ENCODE measurements around the gene C5orf15. TPM values are rescaled to one million over a fixed set of nuclear protein-coding genes. Genes with fewer than 3 reads are reported as not detected.

Gene C5orf15
- 10 to 100 TPM; 14.4 to 16.4 TPM for total RNA-seq
- polyA plus RNA-seq, result 10 to 100 TPM; 14.0 to 18.8 (median 16.2) TPM
- total RNA-seq, result 12.3 to 50.4 (median 25.9) reads per million in 6 experiments

DNA sequence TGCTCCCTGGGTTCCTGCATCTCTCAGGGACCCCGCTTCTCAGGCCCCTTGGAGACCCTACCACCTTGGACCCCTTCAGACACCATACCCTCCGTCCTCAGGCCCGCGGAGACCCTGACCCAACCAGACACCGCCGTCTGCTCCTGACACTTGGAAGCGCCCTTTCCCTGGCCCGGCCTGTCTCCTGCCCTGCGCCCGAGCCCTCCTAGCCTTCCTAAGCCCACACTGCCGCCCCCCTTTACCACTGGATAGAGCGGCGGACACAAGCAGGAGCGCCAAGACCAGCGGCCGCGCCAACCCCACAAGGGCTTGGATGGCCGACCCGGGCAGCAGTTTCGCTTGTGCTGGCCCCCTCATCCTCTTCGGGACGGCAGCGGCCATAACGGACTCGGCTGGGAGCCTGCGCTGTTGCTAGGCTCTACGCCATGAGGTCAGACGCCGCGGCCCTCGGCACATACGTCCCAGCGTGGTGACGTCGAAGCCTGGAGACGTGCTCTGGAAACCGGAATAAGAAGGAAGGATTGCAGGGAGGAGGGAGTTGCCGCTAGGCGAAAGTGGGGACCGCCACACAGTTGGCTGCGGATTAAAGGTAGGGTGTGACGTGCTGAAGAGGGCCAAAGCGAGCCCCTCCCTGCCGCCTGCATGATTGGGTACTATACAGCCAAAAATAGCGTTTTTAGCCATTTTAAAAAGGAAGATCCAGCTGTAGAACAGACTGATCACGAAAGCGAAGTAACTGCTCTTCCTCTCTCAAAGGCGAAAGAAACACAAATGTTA, at the start of gene C5orf15:
C5orf15 (minus strand) TSS at position 422 of the 777 bp plus-strand sequence; CDS start at position 381, 41 bp downstream.
- POLR2A ChIA-PET, result interaction anchor here (0.8 to 1.5 kb wide), 2 partner anchors 208 to 558 kb away, joined by 3 to 4 read pairs; partner anchors contain the start of gene SKP1
- Mint-ChIP-seq H3K9me3 (no peaks in the 10 kb centered on the region), H3K36me3 (peaks cover 0 to 32% (median 9%) of the 10 kb centered on the region in 3 donors), H3K27ac (peak within 1 kb of the TSS; percentile 91 to 100 (median 98)), H3K4me1 (peaks cover 26 to 58% (median 50%) of the 10 kb centered on the region in 4 donors), H3K27me3 (no peaks in the 10 kb centered on the region), H3K4me3 (peak within 1 kb of the TSS; percentile 90 to 99 (median 97))
- peak; percentile 80 to 94 (median 89) for DNase-seq
- ATAC-seq, result peak; percentile 95

DNA sequence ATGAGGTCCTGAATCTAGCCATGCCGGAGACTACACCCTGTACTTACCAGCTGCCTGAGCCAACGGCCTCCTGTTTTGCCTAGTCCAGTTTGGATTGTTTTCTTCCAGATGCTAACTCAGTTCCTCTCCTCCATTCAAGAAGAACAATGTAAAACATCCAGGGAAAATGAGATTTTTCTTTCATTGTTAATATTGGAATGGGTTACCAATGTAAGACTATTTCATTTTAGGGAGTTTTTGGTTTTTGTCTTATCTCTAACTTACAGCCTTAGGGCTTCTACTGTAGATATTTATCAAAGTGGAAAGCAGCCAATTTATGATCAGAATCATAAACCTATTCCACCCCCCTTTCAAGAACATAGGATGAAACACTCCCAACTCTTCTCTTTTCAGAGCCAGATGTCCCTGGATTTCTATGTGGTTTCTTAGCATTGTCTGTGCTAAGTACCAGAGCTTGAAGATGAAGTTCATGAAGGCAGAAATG, 39.9 kb upstream of the C5orf15 start:
- H3K4me3 Mint-ChIP-seq, result no peak overlapping the region
- ATAC-seq (no peak), DNase-seq (no peak)
- peaks cover 3 to 17% (median 13%) of the 10 kb centered on the region in 4 donors for H3K4me1 Mint-ChIP-seq
- H3K9me3 Mint-ChIP-seq, result no peaks in the 10 kb centered on the region
- H3K36me3 Mint-ChIP-seq, result no peaks in the 10 kb centered on the region
- peaks cover 0 to 11% (median 3%) of the 10 kb centered on the region in 5 donors for H3K27me3 Mint-ChIP-seq
- POLR2A ChIA-PET, result interaction anchor here (0.6 to 0.7 kb wide), 3 partner anchors 18 to 156 kb away, joined by 3 to 5 read pairs (median 4); no protein-coding TSS in a partner anchor
- peak overlapping the region in 1 of 10 donors; percentile 45 for H3K27ac Mint-ChIP-seq

DNA sequence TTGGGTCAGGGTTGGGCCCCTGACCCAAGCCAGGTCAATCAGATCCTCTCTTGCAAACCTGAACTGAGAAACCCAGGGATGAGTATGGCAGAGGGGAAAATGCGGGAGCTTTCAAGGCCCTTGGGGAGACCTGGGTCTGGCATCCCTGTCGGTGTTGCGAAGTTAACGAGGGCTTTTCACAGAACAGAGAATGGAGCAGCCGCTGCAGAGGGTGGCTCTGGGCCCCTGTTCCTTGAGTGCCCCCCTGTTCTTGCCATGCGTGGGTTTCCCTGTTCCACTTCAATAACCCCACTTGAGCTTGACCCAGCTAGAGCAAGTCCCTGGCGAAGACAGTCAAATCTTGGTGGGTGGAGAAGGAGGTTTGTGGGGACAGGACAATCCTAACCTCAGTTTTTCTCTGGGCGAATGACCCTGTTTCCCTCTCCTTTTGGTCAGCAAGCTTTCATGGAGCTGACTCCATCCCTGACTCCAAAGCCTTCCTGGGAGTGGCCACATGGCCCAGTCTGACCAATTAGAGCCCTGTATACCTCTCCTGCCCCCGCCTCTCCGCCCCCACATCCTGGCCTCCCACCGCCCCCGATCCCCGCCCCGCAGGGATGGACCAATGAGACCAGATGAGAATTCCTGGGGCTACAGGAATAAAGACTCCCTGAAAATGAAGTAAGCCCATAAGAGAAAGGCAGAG, 39.3 kb upstream of the C5orf15 start:
- no peaks in the 10 kb centered on the region for H3K36me3 Mint-ChIP-seq
- no peak for ATAC-seq
- no peak for DNase-seq
- no peak overlapping the region for H3K4me3 Mint-ChIP-seq
- H3K4me1 Mint-ChIP-seq, result peaks cover 4 to 23% (median 19%) of the 10 kb centered on the region in 4 donors
- peaks cover 0 to 11% (median 3%) of the 10 kb centered on the region in 5 donors for H3K27me3 Mint-ChIP-seq
- peak overlapping the region in 1 of 10 donors; percentile 45 for H3K27ac Mint-ChIP-seq
- H3K9me3 Mint-ChIP-seq, result no peaks in the 10 kb centered on the region
- POLR2A ChIA-PET, result interaction anchor here (0.6 kb wide), 2 partner anchors 19 to 157 kb away, joined by 3 to 5 read pairs; no protein-coding TSS in a partner anchor

DNA sequence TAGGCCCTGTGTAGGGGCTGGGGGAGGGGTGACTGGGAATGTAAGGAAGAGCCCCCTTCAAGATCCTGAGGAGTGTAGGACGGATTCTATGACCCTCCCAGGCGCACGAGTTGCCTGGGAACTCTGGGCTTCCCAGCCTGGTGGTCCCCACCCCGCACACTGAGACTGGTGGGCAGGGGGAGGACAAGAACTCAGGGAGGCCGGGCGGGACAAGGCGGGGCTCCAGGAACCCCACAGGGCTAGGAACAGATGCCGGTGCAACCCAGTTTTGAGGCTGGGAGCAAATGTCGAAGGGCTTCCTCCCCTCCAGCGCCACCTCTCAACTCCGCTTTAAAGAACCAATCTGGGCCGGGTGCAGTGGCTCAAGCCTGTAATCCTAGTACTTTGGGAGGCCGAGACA, 37.7 kb upstream of the C5orf15 start:
- POLR2A ChIA-PET, result interaction anchor here (0.7 to 1.9 kb wide), 3 partner anchors 124 to 749 kb away, joined by 4 to 7 read pairs (median 6); no protein-coding TSS in a partner anchor
- H3K4me3 Mint-ChIP-seq, result peak overlapping the region; percentile 16 to 91 (median 88)
- H3K36me3 Mint-ChIP-seq, result peaks cover 0 to 6% (median 0%) of the 10 kb centered on the region in 3 donors
- no peak for DNase-seq
- H3K27ac Mint-ChIP-seq, result peak overlapping the region in 8 of 10 donors; percentile 63 to 96 (median 84)
- H3K27me3 Mint-ChIP-seq, result peaks cover 0 to under 1% (median 0%) of the 10 kb centered on the region in 5 donors
- peaks cover 15 to 38% (median 32%) of the 10 kb centered on the region in 4 donors for H3K4me1 Mint-ChIP-seq
- no peak for ATAC-seq
- H3K9me3 Mint-ChIP-seq, result no peaks in the 10 kb centered on the region

DNA sequence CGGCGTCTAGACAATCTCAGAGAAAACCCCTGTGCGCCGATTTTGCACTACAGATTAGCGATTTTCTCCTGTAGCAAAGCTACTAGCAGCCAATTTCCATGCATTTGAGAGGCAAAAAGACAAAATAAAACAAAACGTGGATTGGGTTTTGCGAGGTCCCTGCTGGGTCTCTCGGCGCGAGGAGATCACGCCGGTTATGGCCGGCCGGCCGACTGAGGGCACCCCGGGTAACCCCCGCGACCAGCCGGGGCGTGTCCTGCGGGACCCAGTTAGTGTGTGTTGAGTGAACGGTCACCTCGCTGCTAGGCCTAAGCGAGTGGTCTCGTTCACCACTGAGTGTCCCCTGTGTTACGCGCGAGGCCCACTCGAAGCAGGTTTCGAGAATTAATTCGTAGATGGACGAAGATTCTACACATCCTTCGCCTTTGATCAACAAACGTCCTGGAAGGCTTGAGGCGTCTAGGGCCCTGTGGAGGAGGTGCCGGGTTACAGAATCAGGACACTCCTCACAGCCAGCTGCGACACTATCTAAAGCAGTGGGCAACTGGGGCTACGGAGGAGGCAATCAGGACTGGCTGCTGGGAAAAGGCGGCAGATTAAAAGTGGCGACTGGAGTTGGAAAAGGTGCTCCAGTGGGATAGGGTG, 37.1 kb upstream of the C5orf15 start:
- POLR2A ChIA-PET, result interaction anchor here (0.7 to 2.9 kb wide), 17 partner anchors 20 to 220 kb away, joined by 3 to 19 read pairs (median 5); partner anchors contain the start of genes PPP2CA, SKP1 and TCF7
- peak overlapping the region; percentile 84 to 96 (median 94) for H3K27ac Mint-ChIP-seq
- no peaks in the 10 kb centered on the region for H3K27me3 Mint-ChIP-seq
- ATAC-seq, result no peak
- H3K4me1 Mint-ChIP-seq, result peaks cover 17 to 44% (median 37%) of the 10 kb centered on the region in 4 donors
- H3K9me3 Mint-ChIP-seq, result no peaks in the 10 kb centered on the region
- peak in 1 of 10 donors; percentile 7 for DNase-seq
- H3K36me3 Mint-ChIP-seq, result peaks cover 0 to 10% (median 0%) of the 10 kb centered on the region in 3 donors
- H3K4me3 Mint-ChIP-seq, result peak overlapping the region; percentile 77 to 91 (median 88)

DNA sequence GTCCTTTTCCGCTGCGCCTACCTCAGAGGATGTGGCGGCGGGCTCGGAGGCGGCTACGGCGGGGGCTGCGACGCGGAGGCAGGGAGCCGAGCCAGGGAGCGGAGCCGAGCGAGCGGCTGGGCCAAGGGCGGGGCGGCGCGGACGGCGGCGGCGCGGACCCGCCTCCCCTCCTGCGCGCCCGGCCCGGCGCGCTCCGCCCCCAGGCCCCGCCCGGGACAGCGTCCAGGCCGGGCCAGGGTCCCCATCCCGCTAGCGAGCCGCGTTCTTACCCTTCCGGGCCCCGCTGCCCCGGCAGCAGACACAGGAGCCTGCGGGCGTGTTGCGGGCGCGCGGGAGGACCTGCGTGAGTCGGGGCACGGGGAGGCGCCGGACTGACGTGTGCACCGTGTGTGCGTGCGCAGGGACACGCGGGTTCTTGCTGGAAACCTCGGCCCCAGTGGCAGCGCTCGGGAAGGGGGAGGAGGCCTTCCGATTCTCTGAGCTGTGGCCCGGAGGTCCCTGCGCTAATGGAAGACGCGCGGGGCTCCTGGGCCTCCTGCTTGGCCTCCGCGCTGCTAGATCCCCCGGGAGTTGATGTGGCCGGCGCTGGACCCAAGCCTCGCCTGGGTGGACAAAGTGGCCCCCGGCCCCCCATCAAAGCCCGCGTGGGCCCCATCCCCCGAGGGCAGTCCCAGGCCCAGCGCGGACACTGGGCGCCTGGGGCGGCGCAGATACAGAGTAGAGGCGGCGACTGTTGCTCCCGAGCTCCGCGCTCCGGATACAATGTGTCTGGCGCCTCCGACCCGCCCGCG, 36.4 kb upstream of the C5orf15 start, which contains the start of gene VDAC1:
VDAC1 (minus strand) TSS at position 350 of the 791 bp plus-strand sequence. CDS start 11,963 bp downstream, outside the sequence.
- ATAC-seq (peak; percentile 80 to 81), DNase-seq (peak; percentile 70 to 93 (median 88))
- POLR2A ChIA-PET, result interaction anchor here (0.6 to 2.9 kb wide), 18 partner anchors 21 to 631 kb away, joined by 3 to 19 read pairs (median 4); partner anchors contain the start of genes PPP2CA, SKP1 and TCF7
- peaks cover 0 to 10% (median 0%) of the 10 kb centered on the region in 3 donors for H3K36me3 Mint-ChIP-seq
- H3K27me3 Mint-ChIP-seq, result no peaks in the 10 kb centered on the region
- H3K4me3 Mint-ChIP-seq, result peak within 1 kb of the TSS; percentile 86 to 95 (median 92)
- H3K4me1 Mint-ChIP-seq, result peaks cover 21 to 51% (median 43%) of the 10 kb centered on the region in 4 donors
- no peaks in the 10 kb centered on the region for H3K9me3 Mint-ChIP-seq
- peak within 1 kb of the TSS; percentile 90 to 98 (median 95) for H3K27ac Mint-ChIP-seq

DNA sequence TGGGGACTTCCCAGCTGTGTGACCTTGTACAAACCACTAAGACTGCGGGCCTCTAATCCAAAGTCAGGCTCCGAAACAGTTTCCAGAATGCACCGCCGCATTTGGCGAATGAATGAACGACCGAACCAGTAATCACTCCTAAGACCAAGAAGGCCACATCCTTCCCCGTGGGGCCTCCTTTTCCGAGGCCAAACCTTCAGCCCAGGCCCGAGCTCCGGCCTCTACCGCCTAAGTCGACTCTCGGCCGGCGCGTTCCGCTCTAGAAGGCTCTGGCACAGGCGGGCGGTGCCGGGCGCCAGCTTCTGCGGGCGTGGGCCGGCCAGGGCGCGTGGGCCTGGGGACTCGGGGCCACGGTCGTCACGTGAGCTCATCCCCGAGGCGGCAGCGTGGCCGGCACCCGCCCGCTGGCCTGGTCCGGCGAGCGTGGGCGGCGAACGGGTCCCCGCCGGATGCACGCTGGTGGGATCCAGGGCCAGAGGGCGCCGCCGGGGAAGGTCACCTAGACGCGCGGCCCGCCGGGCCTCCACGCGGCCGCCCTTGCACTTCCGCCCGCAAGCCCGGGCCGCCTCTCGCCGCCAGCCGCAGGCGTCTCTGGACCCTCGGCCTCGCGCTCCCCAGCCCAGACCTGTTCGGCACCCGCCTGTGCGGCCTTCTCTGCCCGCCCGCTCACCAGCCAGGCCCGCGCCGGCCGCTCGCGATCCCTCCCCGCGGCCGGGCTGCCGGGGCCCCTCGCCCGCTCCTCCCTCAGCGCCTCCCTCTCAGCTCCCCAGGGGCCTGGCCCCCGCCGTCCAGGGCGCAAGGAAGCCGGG, 35.6 kb upstream of the C5orf15 start:
- Mint-ChIP-seq H3K4me3 (peak overlapping the region; percentile 85 to 95 (median 92)), H3K9me3 (no peaks in the 10 kb centered on the region), H3K4me1 (peaks cover 27 to 59% (median 49%) of the 10 kb centered on the region in 4 donors), H3K27me3 (no peaks in the 10 kb centered on the region), H3K36me3 (peaks cover 0 to 10% (median 0%) of the 10 kb centered on the region in 3 donors), H3K27ac (peak overlapping the region; percentile 90 to 98 (median 95))
- peak in 1 of 2 donors; percentile 8 for ATAC-seq
- POLR2A ChIA-PET, result interaction anchor here (0.6 to 2.9 kb wide), 12 partner anchors 36 to 632 kb away, joined by 3 to 19 read pairs (median 5); partner anchors contain the start of genes PPP2CA and SKP1
- DNase-seq, result peak in 8 of 10 donors; percentile 24 to 36 (median 27)

DNA sequence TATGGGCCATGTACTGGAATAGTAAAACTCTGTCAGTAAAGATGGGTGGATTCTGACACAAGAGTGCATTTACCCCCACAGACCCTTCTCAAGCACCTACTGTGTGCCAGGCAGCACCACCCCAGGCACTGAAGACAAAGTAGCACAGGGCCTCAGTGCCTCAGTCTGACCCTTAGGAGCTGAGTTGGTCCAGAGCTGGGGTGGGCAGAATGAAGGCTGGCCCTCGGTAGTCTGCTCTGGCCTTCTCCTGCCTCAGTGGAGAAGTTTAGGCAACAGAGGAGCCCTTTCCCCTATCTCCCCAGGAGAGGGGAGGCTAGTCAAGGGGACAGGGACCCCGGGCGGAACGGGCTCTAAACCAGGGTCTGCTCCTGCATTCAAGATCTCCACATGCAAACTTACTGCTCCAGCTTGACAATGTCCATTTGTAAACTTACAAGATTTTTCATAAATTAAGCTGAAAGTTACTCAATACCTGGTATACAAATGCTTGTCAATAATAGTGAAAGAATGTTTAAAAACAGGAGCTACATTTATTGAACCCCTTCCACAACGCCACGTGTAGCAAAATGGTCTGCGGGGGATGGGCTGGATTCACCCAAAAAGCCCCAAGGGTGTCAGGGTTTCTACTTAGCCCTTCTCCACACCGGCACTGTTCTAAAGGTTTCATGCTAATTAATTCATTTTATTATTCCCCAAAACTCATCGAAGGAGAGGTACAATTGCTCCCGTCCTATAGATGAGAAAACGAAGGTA, 34.8 kb upstream of the C5orf15 start:
- Mint-ChIP-seq H3K4me1 (peaks cover 29 to 61% (median 53%) of the 10 kb centered on the region in 4 donors), H3K36me3 (peaks cover 0 to 10% (median 0%) of the 10 kb centered on the region in 3 donors), H3K4me3 (peak overlapping the region; percentile 85 to 95 (median 92)), H3K27me3 (no peaks in the 10 kb centered on the region), H3K9me3 (no peaks in the 10 kb centered on the region), H3K27ac (peak overlapping the region; percentile 85 to 98 (median 95))
- ATAC-seq (no peak), DNase-seq (peak in 2 of 10 donors; percentile 18 to 35)
- POLR2A ChIA-PET, result interaction anchor here (0.6 to 2.9 kb wide), 6 partner anchors 73 to 218 kb away, joined by 3 to 19 read pairs (median 5); partner anchors contain the start of gene SKP1

DNA sequence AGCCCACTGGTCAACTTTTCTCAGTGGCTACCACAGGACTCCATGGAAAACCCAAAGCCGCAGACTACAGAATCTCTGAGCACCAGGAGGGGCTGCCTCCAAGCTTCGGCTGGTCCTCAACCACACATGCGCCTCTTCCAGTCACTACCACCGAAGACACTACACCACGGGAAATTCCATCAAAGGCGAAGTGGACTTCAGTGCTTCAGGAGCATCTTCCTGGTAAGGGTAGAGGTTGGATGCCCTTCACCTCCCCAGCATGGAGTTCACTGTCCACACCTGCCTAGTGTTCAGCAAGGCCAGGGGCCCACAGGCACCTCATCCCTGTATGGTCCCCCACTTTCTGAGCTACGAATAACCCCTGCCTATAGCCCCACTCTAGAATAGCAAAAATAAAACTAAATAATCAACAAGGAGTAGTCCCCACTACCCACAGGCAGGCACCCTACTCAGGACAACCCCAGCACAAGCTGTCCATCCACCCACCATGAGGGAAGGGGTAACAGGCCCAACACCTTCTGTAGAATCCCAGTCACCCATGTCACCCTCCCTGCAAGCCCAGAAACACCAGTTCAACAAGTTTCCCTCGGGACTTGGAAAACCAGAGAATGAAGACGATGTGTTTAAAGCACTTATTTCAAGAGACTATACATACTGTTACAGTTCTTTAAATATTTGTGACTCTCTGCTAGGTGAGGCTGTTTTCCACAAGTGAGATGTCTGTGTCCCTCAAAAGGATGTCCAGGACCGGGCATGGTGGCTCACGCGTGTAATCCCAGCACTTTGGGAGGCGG, 33.7 kb upstream of the C5orf15 start:
- H3K4me3 Mint-ChIP-seq, result peak overlapping the region in 9 of 10 donors; percentile 21 to 95 (median 89)
- H3K27ac Mint-ChIP-seq, result peak overlapping the region; percentile 11 to 95 (median 69)
- H3K9me3 Mint-ChIP-seq, result no peaks in the 10 kb centered on the region
- POLR2A ChIA-PET, result interaction anchor here (0.5 to 0.7 kb wide), 2 partner anchors 113 to 480 kb away, joined by 3 read pairs; partner anchors contain the start of gene TCF7
- no peaks in the 10 kb centered on the region for H3K27me3 Mint-ChIP-seq
- H3K36me3 Mint-ChIP-seq, result peaks cover 0 to 10% (median 0%) of the 10 kb centered on the region in 3 donors
- DNase-seq, result no peak
- ATAC-seq, result no peak
- H3K4me1 Mint-ChIP-seq, result peaks cover 29 to 62% (median 56%) of the 10 kb centered on the region in 4 donors

All from naive thymus-derived CD8-positive, alpha-beta T cell (primary cell).